Upper lobe of right lung (tissue), 1 donor: ENCODE measurements around the gene ANKRD6. TPM values are rescaled to one million over a fixed set of nuclear protein-coding genes. Genes with fewer than 3 reads are reported as not detected.

Source experiments
- ATAC-seq: fragments of 200-7000 bp; cut with Tn5 transposase; one replicate; pipeline ENCODE4 v1.9.1; 2020; ENCODE audit warnings: mild to moderate bottlenecking, moderate library complexity
- DNase-seq: peaks from one replicate; pipeline ENCODE4 v3.0.0-alpha.2; 2020
- H3K27ac ChIP-seq: fragments of 200-600 bp; one replicate; pipeline ENCODE4 v1.8.0; 2022
- H3K27me3 ChIP-seq: fragments of 200-600 bp; one replicate; pipeline ENCODE4 v1.8.0; 2022; ENCODE audit warnings: mild to moderate bottlenecking
- H3K36me3 ChIP-seq: fragments of 200-600 bp; one replicate; pipeline ENCODE4 v1.8.0; 2022
- H3K4me1 ChIP-seq: fragments of 200-600 bp; one replicate; pipeline ENCODE4 v1.8.0; 2022
- H3K4me3 ChIP-seq: fragments of 200-600 bp; one replicate; pipeline ENCODE4 v1.8.0; 2022; ENCODE audit warnings: mild to moderate bottlenecking
- H3K9me3 ChIP-seq: fragments of 200-600 bp; one replicate; pipeline ENCODE4 v1.8.0; 2022
- intact Hi-C: fragments of 100-400 bp; cut with DNase I; formaldehyde crosslinking; loops from one replicate; pipeline ENCODE4 v1.11.0; 2022
- total RNA-seq: library from RNA; stranded (reverse); fragmentation: NEBNext Ultra II Directional; extraction: Animal tissue kit (Norgen Biotek cat#: 25700); gene quantifications from one replicate; pipeline ENCODE4 v1.2.1, GENCODE V29; 2021
- TF ChIP-seq, protein P1 (sequence below): fragments of 200-600 bp; IDR thresholded peaks from one replicate; pipeline ENCODE4 v1.8.0; 2022; ENCODE audit warnings: antibody characterized with exemption
- donor health status: DM: no; HTN: yes; CAD: no; lungs with severe emphysema.

Gene ANKRD6
- total RNA-seq, 1 donor from 2014 or later: 20.2 TPM

DNA sequence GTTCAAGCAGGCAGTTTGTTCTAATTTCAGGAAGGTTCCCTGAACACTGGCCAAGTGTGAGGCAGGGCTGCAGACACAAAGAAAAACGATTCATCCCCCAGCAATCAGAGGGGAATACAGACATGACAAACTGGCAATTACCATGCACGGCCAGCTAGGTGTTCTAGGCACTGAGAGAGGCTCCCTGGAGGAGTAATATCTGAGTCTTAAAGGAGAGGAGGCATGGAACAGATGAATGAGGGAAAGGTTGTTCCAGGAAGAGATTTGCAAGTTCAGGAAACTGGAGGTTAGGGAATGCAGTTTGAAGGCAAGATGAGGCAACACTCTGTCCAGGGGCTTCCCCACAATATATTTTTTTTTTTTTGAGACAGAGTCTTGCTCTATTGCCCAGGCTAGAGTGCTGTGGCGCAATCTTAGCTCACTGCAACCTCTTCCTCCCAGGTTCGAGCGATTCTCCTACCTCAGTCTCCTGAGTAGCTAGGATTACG, 32.0 kb upstream of the ANKRD6 start:
- no peak for DNase-seq
- H3K27ac ChIP-seq: no peak overlapping the region
- intact Hi-C loops: no loop called here
- no peaks in the 10 kb centered on the region for H3K4me1 ChIP-seq
- no peaks in the 10 kb centered on the region for H3K27me3 ChIP-seq
- no peak overlapping the region for H3K4me3 ChIP-seq
- no peaks in the 10 kb centered on the region for H3K9me3 ChIP-seq
- TF ChIP-seq, protein P1, sequence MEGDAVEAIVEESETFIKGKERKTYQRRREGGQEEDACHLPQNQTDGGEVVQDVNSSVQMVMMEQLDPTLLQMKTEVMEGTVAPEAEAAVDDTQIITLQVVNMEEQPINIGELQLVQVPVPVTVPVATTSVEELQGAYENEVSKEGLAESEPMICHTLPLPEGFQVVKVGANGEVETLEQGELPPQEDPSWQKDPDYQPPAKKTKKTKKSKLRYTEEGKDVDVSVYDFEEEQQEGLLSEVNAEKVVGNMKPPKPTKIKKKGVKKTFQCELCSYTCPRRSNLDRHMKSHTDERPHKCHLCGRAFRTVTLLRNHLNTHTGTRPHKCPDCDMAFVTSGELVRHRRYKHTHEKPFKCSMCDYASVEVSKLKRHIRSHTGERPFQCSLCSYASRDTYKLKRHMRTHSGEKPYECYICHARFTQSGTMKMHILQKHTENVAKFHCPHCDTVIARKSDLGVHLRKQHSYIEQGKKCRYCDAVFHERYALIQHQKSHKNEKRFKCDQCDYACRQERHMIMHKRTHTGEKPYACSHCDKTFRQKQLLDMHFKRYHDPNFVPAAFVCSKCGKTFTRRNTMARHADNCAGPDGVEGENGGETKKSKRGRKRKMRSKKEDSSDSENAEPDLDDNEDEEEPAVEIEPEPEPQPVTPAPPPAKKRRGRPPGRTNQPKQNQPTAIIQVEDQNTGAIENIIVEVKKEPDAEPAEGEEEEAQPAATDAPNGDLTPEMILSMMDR: no peak
- H3K36me3 ChIP-seq: no peaks in the 10 kb centered on the region
- ATAC-seq: peak; percentile 44

DNA sequence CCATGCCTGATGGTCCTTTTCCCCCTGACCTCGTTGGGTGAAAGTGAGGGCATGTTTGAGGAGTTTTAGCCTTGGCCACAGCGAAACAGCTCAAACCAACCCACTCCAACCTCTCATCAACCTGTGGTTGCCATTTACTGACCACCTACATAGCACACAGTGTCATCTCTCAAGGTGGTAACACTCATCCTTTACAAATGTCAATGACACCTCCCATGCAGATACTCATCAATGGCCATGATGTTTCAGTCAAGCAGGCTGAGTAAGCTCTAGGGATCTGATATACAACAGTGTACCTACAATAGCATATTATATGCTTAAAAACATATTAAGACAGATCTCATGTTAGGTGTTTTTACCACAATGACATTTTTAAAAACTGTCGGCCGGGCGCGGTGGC, 30.2 kb upstream of the ANKRD6 start:
- no peak overlapping the region for H3K27ac ChIP-seq
- H3K4me3 ChIP-seq: no peak overlapping the region
- TF ChIP-seq, protein P1: no peak
- intact Hi-C loops: no loop called here
- no peaks in the 10 kb centered on the region for H3K4me1 ChIP-seq
- ATAC-seq: no peak
- H3K27me3 ChIP-seq: no peaks in the 10 kb centered on the region
- no peaks in the 10 kb centered on the region for H3K36me3 ChIP-seq
- DNase-seq: no peak
- no peaks in the 10 kb centered on the region for H3K9me3 ChIP-seq

DNA sequence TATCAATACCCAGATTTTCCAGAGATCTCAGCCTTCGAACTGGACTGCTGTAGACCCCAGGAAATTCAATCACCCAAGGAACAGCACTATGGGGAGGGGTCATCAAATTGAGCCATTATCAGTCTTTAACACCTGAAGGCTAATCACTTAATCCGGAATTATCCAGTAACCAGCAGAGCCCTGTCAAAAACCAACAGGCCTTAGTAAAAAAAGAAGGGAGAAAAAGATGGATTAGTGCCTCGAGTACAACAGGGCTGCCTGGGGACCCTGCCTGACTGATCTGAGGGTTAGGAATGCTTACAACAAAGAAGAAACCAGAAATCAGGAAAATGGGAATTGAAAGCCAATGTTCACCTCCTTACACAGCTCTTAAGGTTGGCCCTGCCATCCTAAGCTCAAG, 28.4 kb upstream of the ANKRD6 start:
- no peaks in the 10 kb centered on the region for H3K27me3 ChIP-seq
- TF ChIP-seq, protein P1: no peak
- intact Hi-C loops: no loop called here

DNA sequence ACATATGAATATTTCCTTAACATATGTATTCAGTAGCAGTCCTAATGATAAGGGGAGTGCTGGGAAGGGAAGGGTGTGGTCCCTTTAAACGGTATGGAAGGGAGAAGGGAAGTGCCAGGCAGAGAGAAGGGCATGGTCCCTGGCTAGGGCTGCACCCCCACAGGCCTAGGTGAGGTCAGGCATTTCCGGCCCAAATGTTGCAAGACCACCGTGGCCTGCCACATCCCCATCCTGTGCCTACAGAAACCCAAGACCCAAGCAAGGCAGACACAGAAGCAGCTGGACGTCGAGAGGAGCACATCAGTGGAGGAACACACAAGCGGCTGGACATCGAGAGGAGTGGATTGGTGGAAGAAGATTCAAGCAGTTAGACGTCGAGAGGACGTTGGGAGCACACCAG, 26.8 kb upstream of the ANKRD6 start:
- TF ChIP-seq, protein P1: no peak
- Histone ChIP-seq H3K27me3 (no peaks in the 10 kb centered on the region), H3K36me3 (no peaks in the 10 kb centered on the region), H3K4me3 (no peak overlapping the region), H3K9me3 (no peaks in the 10 kb centered on the region), H3K27ac (no peak overlapping the region), H3K4me1 (no peaks in the 10 kb centered on the region)
- DNase-seq: no peak
- intact Hi-C loops: no loop called here
- ATAC-seq: peak; percentile 64

More for the DNA sequence above, 28.4 kb upstream of the ANKRD6 start:
- DNase-seq (no peak), ATAC-seq (no peak)
- no peaks in the 10 kb centered on the region for H3K4me1 ChIP-seq
- H3K9me3 ChIP-seq: no peaks in the 10 kb centered on the region
- no peak overlapping the region for H3K27ac ChIP-seq
- H3K4me3 ChIP-seq: no peak overlapping the region
- H3K36me3 ChIP-seq: no peaks in the 10 kb centered on the region

DNA sequence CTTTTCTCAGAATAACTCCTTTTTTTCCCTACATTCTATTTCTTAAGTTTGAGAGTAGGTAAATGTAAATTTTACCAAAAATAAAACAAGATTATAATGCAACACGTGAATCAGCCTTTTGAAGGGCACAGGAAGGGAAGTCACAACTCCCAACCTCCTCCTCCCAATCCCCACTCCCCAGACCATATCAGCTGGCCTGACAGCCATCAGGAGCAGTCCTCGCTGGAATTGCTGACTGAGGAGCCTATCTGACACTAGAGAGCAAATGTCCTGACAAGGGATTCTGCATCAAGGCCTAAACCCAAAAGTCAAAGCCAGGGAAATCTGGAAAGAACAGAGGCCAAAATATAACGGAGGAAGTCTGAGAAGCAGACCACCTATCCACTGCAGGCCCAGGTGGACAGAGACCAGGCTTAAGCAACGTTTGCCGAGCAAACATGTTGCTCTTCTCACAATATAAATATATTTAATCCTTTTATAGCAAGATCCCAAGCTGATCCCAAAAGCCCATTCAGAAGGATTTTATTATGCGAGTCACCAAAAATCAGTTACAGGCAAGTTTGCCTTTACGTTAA, 23.4 kb upstream of the ANKRD6 start:
- intact Hi-C loops: no loop called here

More for the DNA sequence above, 23.4 kb upstream of the ANKRD6 start:
- Histone ChIP-seq H3K4me3 (no peak overlapping the region), H3K4me1 (peaks cover 3% of the 10 kb centered on the region), H3K36me3 (no peaks in the 10 kb centered on the region), H3K9me3 (no peaks in the 10 kb centered on the region), H3K27ac (no peak overlapping the region), H3K27me3 (no peaks in the 10 kb centered on the region)
- DNase-seq (no peak), ATAC-seq (no peak)
- TF ChIP-seq, protein P1: no peak
